IgD-negative memory B cell (primary cell): ENCODE results near the gene MBD3L4. TPM values are rescaled to one million over a fixed set of nuclear protein-coding genes. Genes with fewer than 3 reads are reported as not detected.
"Not testable (repeated sequence)": the region's sequence is repeated elsewhere in the genome, so short reads cannot be mapped to it uniquely, and the experiment has no call there.

Experiments used
- H3K27ac Mint-ChIP-seq, 3 donors: one replicate each; pipeline ENCODE4 v1.8.0; 2020 to 2022; ENCODE audit warnings: mild to moderate bottlenecking in 3 of 3, mixed read lengths in 3 of 3, moderate library complexity in 1 of 3
- H3K27me3 Mint-ChIP-seq: one replicate; pipeline ENCODE4 v1.8.0; 2021; ENCODE audit warnings: mixed read lengths
- H3K36me3 Mint-ChIP-seq: one replicate; pipeline ENCODE4 v1.8.0; 2020; ENCODE audit warnings: mild to moderate bottlenecking, mixed read lengths
- H3K4me1 Mint-ChIP-seq, 3 donors: one replicate each; pipeline ENCODE4 v1.8.0; 2020 to 2022; ENCODE audit warnings: mixed read lengths in 3 of 3, mild to moderate bottlenecking in 1 of 3
- H3K4me3 Mint-ChIP-seq, 4 donors: one replicate each; pipeline ENCODE4 v1.8.0; 2020 to 2022; ENCODE audit warnings: mild to moderate bottlenecking in 4 of 4, mixed read lengths in 4 of 4, moderate library complexity in 3 of 4
- H3K9me3 Mint-ChIP-seq, 3 donors: one replicate each; pipeline ENCODE4 v1.8.0; 2020 to 2021; ENCODE audit warnings: mixed read lengths in 3 of 3, mild to moderate bottlenecking in 1 of 3
- polyA plus RNA-seq: library from polyadenylated mRNA; unstranded; fragments of 300-500 nt; fragmentation: Illumina TruSeq; gene quantifications from one replicate; pipeline ENCODE4 v1.2.3, GENCODE V29; 2021

Gene MBD3L4
- polyA plus RNA-seq, 1 donor from 2014 or later, result not detected

GRCh38 chr19:7059977-7060376, 20.0 kb upstream of the MBD3L4 start:
- not testable (repeated sequence) for H3K4me3 Mint-ChIP-seq, H3K27ac Mint-ChIP-seq, H3K4me1 Mint-ChIP-seq, H3K27me3 Mint-ChIP-seq, H3K36me3 Mint-ChIP-seq, H3K9me3 Mint-ChIP-seq

GRCh38 chr19:7058576-7058975, 18.6 kb upstream of the MBD3L4 start, which contains the start of gene MBD3L3:
Gene MBD3L3, minus strand, starts transcription at chr19:7058676. Its CDS starts 71 bp downstream, at chr19:7058605.
- not testable (repeated sequence) for H3K9me3 Mint-ChIP-seq, H3K36me3 Mint-ChIP-seq, H3K4me3 Mint-ChIP-seq, H3K27ac Mint-ChIP-seq, H3K27me3 Mint-ChIP-seq, H3K4me1 Mint-ChIP-seq

- H3K4me1 Mint-ChIP-seq, H3K27ac Mint-ChIP-seq, H3K27me3 Mint-ChIP-seq, H3K36me3 Mint-ChIP-seq, H3K9me3 Mint-ChIP-seq, H3K4me3 Mint-ChIP-seq: not testable (repeated sequence)
These were observed 16.4 kb upstream of the MBD3L4 start for GRCh38 chr19:7056371-7056770.

GRCh38 chr19:7055679-7056078, 15.7 kb upstream of the MBD3L4 start:
- not testable (repeated sequence) for H3K36me3 Mint-ChIP-seq, H3K27ac Mint-ChIP-seq, H3K4me1 Mint-ChIP-seq, H3K4me3 Mint-ChIP-seq, H3K9me3 Mint-ChIP-seq, H3K27me3 Mint-ChIP-seq

- not testable (repeated sequence) for H3K4me3 Mint-ChIP-seq, H3K27ac Mint-ChIP-seq, H3K4me1 Mint-ChIP-seq, H3K9me3 Mint-ChIP-seq, H3K27me3 Mint-ChIP-seq, H3K36me3 Mint-ChIP-seq
These were observed 14.8 kb upstream of the MBD3L4 start for GRCh38 chr19:7054635-7055368.

GRCh38 chr19:7052896-7053295, 12.9 kb upstream of the MBD3L4 start:
- not testable (repeated sequence) for H3K36me3 Mint-ChIP-seq, H3K9me3 Mint-ChIP-seq, H3K27me3 Mint-ChIP-seq

GRCh38 chr19:7051421-7051820, 11.4 kb upstream of the MBD3L4 start:
- H3K27ac Mint-ChIP-seq, H3K9me3 Mint-ChIP-seq, H3K4me3 Mint-ChIP-seq, H3K27me3 Mint-ChIP-seq, H3K4me1 Mint-ChIP-seq, H3K36me3 Mint-ChIP-seq: not testable (repeated sequence)

More at GRCh38 chr19:7052896-7053295, 12.9 kb upstream of the MBD3L4 start:
- not testable (repeated sequence) for H3K27ac Mint-ChIP-seq, H3K4me1 Mint-ChIP-seq, H3K4me3 Mint-ChIP-seq

- H3K4me3 Mint-ChIP-seq, H3K9me3 Mint-ChIP-seq, H3K27me3 Mint-ChIP-seq, H3K27ac Mint-ChIP-seq, H3K36me3 Mint-ChIP-seq, H3K4me1 Mint-ChIP-seq: not testable (repeated sequence)
These were observed 9.0 kb upstream of the MBD3L4 start, which contains the start of gene MBD3L2 for GRCh38 chr19:7049021-7049420. Gene MBD3L2, plus strand, starts transcription at chr19:7049321. Its CDS starts 53 bp downstream, at chr19:7049374.

GRCh38 chr19:7041563-7041962, 1.6 kb upstream of the MBD3L4 start:
- H3K4me3 Mint-ChIP-seq, result not testable (repeated sequence)

GRCh38 chr19:7030278-7030677, 9.7 kb downstream of the MBD3L4 start, which contains the start of gene MBD3L5:
Gene MBD3L5, plus strand, starts transcription at chr19:7030578. Its CDS starts 34 bp downstream, at chr19:7030612.
- H3K4me1 Mint-ChIP-seq, H3K4me3 Mint-ChIP-seq, H3K27ac Mint-ChIP-seq, H3K9me3 Mint-ChIP-seq, H3K27me3 Mint-ChIP-seq, H3K36me3 Mint-ChIP-seq: not testable (repeated sequence)

More at GRCh38 chr19:7041563-7041962, 1.6 kb upstream of the MBD3L4 start:
- H3K27me3 Mint-ChIP-seq, H3K27ac Mint-ChIP-seq, H3K9me3 Mint-ChIP-seq, H3K36me3 Mint-ChIP-seq, H3K4me1 Mint-ChIP-seq: not testable (repeated sequence)

GRCh38 chr19:7028790-7029189, 11.2 kb downstream of the MBD3L4 start:
- H3K27ac Mint-ChIP-seq, H3K9me3 Mint-ChIP-seq, H3K27me3 Mint-ChIP-seq, H3K4me3 Mint-ChIP-seq, H3K36me3 Mint-ChIP-seq, H3K4me1 Mint-ChIP-seq: not testable (repeated sequence)

- H3K27ac Mint-ChIP-seq, H3K9me3 Mint-ChIP-seq, H3K4me3 Mint-ChIP-seq, H3K27me3 Mint-ChIP-seq, H3K4me1 Mint-ChIP-seq, H3K36me3 Mint-ChIP-seq: not testable (repeated sequence)
These were observed 18.6 kb downstream of the MBD3L4 start, which contains the start of gene MBD3L2B for GRCh38 chr19:7021331-7021730. Gene MBD3L2B, minus strand, starts transcription at chr19:7021431. Its CDS starts 34 bp downstream, at chr19:7021397.

GRCh38 chr19:7018828-7019227, 21.2 kb downstream of the MBD3L4 start:
- Mint-ChIP-seq H3K27me3 (no peaks in the 10 kb centered on the region), H3K4me3 (no peak overlapping the region), H3K4me1 (peaks cover 0 to 2% (median 0%) of the 10 kb centered on the region in 3 donors), H3K36me3 (no peaks in the 10 kb centered on the region), H3K27ac (no peak overlapping the region), H3K9me3 (no peaks in the 10 kb centered on the region)

GRCh38 chr19:7013678-7014077, 26.3 kb downstream of the MBD3L4 start:
- Mint-ChIP-seq H3K27me3 (no peaks in the 10 kb centered on the region), H3K27ac (no peak overlapping the region), H3K4me1 (peaks cover 0 to 5% (median 2%) of the 10 kb centered on the region in 3 donors), H3K4me3 (no peak overlapping the region), H3K9me3 (no peaks in the 10 kb centered on the region), H3K36me3 (no peaks in the 10 kb centered on the region)

- Mint-ChIP-seq H3K36me3 (no peaks in the 10 kb centered on the region), H3K27me3 (peaks cover 4% of the 10 kb centered on the region), H3K4me3 (no peak overlapping the region), H3K27ac (no peak overlapping the region), H3K9me3 (no peaks in the 10 kb centered on the region), H3K4me1 (peaks cover 0 to 5% (median 2%) of the 10 kb centered on the region in 3 donors)
These were observed 29.0 kb downstream of the MBD3L4 start for GRCh38 chr19:7010722-7011593.

GRCh38 chr19:7007859-7008258, 32.1 kb downstream of the MBD3L4 start:
- no peak overlapping the region for H3K4me3 Mint-ChIP-seq
- peaks cover 0 to 2% (median 0%) of the 10 kb centered on the region in 3 donors for H3K4me1 Mint-ChIP-seq
- H3K27me3 Mint-ChIP-seq, result peaks cover 4% of the 10 kb centered on the region
- H3K9me3 Mint-ChIP-seq, result no peaks in the 10 kb centered on the region
- H3K27ac Mint-ChIP-seq, result no peak overlapping the region
- no peaks in the 10 kb centered on the region for H3K36me3 Mint-ChIP-seq
